Heart right ventricle (tissue), 16 donors: ENCODE results near the gene GRK5. TPM values are rescaled to one million over a fixed set of nuclear protein-coding genes. Genes with fewer than 3 reads are reported as not detected.

ENCODE experiments used
- ATAC-seq, 8 donors: fragments of 200-7000 bp; cut with Tn5 transposase; one replicate each; pipeline ENCODE4 v1.9.1; 2020; ENCODE audit warnings: mild to moderate bottlenecking in 8 of 8, moderate library complexity in 8 of 8, moderate number of reproducible peaks in 1 of 8
- DNase-seq, 2 donors: peaks; one replicate each; pipeline ENCODE4 v3.0.0-alpha.2; 2020
- H3K27ac ChIP-seq, 10 donors: fragments of 200-600 bp; sonication (generic) in 2 of 10; one replicate each; pipeline versions ENCODE4 v1.5.0 to v1.8.0; 2020 to 2022; ENCODE audit warnings: mild to moderate bottlenecking in 3 of 10
- H3K27me3 ChIP-seq, 7 donors: fragments of 200-600 bp; one replicate each; pipeline ENCODE4 v1.8.0; 2021 to 2022; ENCODE audit warnings: mild to moderate bottlenecking in 2 of 7
- H3K36me3 ChIP-seq, 9 donors: fragments of 200-600 bp; sonication (generic) in 1 of 9; one replicate each; pipeline versions ENCODE4 v1.5.0 to v1.8.0; 2020 to 2022; ENCODE audit warnings: mild to moderate bottlenecking in 2 of 9
- H3K4me1 ChIP-seq, 9 donors: fragments of 200-600 bp; sonication (generic) in 1 of 9; one replicate each; pipeline versions ENCODE4 v1.5.0 to v1.8.0; 2020 to 2022; ENCODE audit warnings: mild to moderate bottlenecking in 4 of 9
- H3K4me3 ChIP-seq, 10 donors: fragments of 200-600 bp; sonication (generic) in 2 of 10; one replicate each; pipeline versions ENCODE4 v1.5.0 to v1.8.0; 2020 to 2022; ENCODE audit warnings: mild to moderate bottlenecking in 7 of 10, moderate library complexity in 2 of 10
- H3K9me3 ChIP-seq, 11 donors: fragments of 200-600 bp in 10 of 11; sonication (generic) in 2 of 11; one replicate each; pipeline versions ENCODE4 v1.5.0 to v1.8.0; 2013 to 2022; ENCODE audit warnings: mild to moderate bottlenecking in 2 of 11, control low read depth in 1 of 11, moderate library complexity in 1 of 11
- WGBS, 2 donors: extraction: QIAGEN DNeasy Blood & Tissue Kit; methylation state at CpG; one replicate each; pipeline ENCODE4 v1.1.7; 2013; ENCODE audit warnings: inconsistent platforms in 1 of 2; 5-methylcytosine and 5-hydroxymethylcytosine counted together
- intact Hi-C, 10 donors: fragments of 100-400 bp; cut with DNase I; formaldehyde crosslinking; loops; one replicate each; pipeline versions ENCODE4 v1.11.1 to v1.14.2; 2022
- polyA plus RNA-seq, 2 donors: library from polyadenylated mRNA; stranded (reverse); fragments of 200-250 nt; gene quantifications; one replicate each; pipeline ENCODE4 v1.2.3, GENCODE V29; 2013
- total RNA-seq, 10 donors: library from RNA; stranded (reverse); fragmentation: NEBNext Ultra II Directional in 3 of 10; extraction: Animal tissue kit (Norgen Biotek cat#: 25700) in 3 of 10; gene quantifications; one replicate each; pipeline versions ENCODE4 v1.2.1 to v1.2.4, GENCODE V29; 2021 to 2023
- TF ChIP-seq, protein P1 (sequence below), 9 donors: fragments of 200-600 bp; sonication (generic) in 2 of 9; IDR thresholded peaks; one replicate each; pipeline versions ENCODE4 v1.5.0 to v1.8.0; 2021 to 2022; ENCODE audit warnings: antibody characterized with exemption in 9 of 9, mild to moderate bottlenecking in 5 of 9, moderate library complexity in 1 of 9
- donor health status: Arrhythmogenic right ventricular cardiomyopathy.
- donor health status: ischemic (EF 13 %, LVEDD 7.1; RV severe dilation, severe dysfunction).
- donor health status: healthy with polysubstance abuse.
- donor health status: DM: no; HTN: yes; CAD: no.
- donor health status: DM: no; HTN: no; CAD: no.
- donor health status: ischemic (EF 25% LVEDD 6.9; RV normal size, moderate dysfunction).
- donor health status: ischemic (EF 25% LVEDD 5.7; RV mildly dilated, moderate dysfunction).
- donor health status: healthy.
- donor health status: DM: yes; HTN: yes; CAD: no.
- donor health status: Ischemic cardiomyopathy.
- donor health status: ischemic (EF 35%, LVEDD 5.7; RV mildly dilated, moderate dysfunction).
- donor health status: nonischemic (EF 11% LVEDD 7.7; RV severe dilation, severe dysfunction).
- donor health status: DM: yes; HTN: yes; CAD: no.
- donor health status: PGD.
- donor health status: ischemic (EF 29% LVEDD 5.4; RV normal size, mild dysfunction).
- donor health status: nonischemic (EF 23%, LVEDD 6.1; RV moderate dilation, normal function).

Gene GRK5
- total and polyA plus RNA-seq, 12 donors = 11.8 to 80.5 (median 26.6) TPM

DNA sequence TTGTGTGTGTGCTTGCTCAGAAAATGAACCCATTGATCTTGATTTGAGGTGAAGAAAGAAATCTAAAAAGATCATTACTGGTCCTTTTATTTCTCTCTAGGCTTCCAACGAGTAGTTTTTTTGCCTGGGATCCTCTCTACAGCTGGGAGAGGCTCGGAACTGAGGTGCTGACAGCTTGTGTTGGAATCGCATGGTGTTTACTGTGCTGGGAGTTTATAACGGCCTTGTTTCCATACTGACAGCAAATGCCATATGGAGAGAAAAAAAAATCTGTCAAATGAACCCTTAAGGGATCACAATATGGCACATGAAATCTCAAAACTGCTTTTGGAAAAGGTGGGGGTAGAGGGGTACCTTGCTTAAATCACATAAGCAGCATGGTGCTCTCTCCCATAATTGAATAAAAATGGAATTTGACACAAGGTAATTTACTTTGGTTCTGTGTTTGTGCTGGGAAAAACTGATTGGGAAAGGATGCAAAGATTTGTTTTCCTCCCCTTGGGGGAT, 170.1 kb downstream of the GRK5 start:
- TF ChIP-seq, protein P1, sequence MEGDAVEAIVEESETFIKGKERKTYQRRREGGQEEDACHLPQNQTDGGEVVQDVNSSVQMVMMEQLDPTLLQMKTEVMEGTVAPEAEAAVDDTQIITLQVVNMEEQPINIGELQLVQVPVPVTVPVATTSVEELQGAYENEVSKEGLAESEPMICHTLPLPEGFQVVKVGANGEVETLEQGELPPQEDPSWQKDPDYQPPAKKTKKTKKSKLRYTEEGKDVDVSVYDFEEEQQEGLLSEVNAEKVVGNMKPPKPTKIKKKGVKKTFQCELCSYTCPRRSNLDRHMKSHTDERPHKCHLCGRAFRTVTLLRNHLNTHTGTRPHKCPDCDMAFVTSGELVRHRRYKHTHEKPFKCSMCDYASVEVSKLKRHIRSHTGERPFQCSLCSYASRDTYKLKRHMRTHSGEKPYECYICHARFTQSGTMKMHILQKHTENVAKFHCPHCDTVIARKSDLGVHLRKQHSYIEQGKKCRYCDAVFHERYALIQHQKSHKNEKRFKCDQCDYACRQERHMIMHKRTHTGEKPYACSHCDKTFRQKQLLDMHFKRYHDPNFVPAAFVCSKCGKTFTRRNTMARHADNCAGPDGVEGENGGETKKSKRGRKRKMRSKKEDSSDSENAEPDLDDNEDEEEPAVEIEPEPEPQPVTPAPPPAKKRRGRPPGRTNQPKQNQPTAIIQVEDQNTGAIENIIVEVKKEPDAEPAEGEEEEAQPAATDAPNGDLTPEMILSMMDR (IDR thresholded peaks at IDR 0.05) = no peak
- H3K9me3 ChIP-seq = no peaks in the 10 kb centered on the region
- H3K4me3 ChIP-seq = no peak overlapping the region
- peak overlapping the region in 9 of 10 donors; percentile 5 to 85 (median 73) for H3K27ac ChIP-seq
- no peak for DNase-seq
- H3K27me3 ChIP-seq = no peaks in the 10 kb centered on the region
- peak in 2 of 8 donors; percentile 27 to 41 for ATAC-seq
- peaks cover 6 to 76% (median 54%) of the 10 kb centered on the region in 9 donors for H3K4me1 ChIP-seq
- WGBS, 2 donors = 20 to 53% methylated on average over 4 of the region's 4 CpGs
- H3K36me3 ChIP-seq = peaks cover 0 to 25% (median 9%) of the 10 kb centered on the region in 9 donors
- intact Hi-C loops = no loop called here

DNA sequence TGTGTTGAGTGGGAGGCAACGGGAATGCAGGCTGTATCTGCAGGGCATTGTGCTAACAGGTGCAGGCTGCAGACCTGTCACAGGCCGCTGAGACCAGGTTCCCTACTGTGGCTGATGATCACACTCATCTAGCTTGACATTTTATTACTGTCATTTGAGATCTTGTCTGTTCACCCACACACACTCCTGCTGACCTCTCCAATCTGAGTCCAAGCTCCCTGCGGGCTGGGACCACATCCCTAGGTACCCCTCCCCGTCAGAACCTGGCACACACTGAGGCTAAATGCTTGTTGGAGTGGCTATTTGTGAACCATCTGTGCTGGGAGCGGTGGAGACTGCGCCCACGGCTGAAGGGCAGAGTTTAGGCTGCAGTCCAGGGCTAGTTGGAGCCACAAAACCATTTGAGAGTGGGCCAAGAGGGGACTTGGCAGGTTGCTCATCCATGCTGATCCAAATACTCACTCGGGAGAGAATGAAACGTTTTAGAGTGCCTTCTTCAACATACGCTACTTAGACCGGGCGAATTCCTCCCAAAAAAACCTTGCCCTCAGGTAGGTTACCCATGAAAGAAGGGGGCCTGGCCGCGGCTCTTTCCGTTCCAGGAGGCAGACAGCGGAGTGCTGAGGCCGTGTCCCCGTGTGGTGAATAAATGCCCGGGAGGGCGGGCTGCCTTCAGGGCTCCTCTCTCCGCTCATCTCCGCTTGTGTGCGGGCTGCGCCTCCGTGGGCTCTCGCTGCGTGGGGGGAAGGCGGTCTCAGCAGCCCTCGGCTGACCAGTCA, 170.8 kb downstream of the GRK5 start:
- Histone ChIP-seq H3K27ac (peak overlapping the region; percentile 5 to 85 (median 71)), H3K27me3 (no peaks in the 10 kb centered on the region), H3K36me3 (peaks cover 0 to 31% (median 9%) of the 10 kb centered on the region in 9 donors), H3K4me3 (peak overlapping the region in 6 of 10 donors; percentile 5 to 27 (median 18)), H3K9me3 (no peaks in the 10 kb centered on the region), H3K4me1 (peaks cover 6 to 82% (median 57%) of the 10 kb centered on the region in 9 donors)
- 56 to 64% methylated on average over 28 to 29 of the region's 29 CpGs for WGBS, 2 donors
- intact Hi-C loops = no loop called here
- peak; percentile 39 to 89 (median 70) for ATAC-seq
- TF ChIP-seq, protein P1 (IDR thresholded peaks at IDR 0.05) = no peak
- DNase-seq = peak; percentile 62 to 65

DNA sequence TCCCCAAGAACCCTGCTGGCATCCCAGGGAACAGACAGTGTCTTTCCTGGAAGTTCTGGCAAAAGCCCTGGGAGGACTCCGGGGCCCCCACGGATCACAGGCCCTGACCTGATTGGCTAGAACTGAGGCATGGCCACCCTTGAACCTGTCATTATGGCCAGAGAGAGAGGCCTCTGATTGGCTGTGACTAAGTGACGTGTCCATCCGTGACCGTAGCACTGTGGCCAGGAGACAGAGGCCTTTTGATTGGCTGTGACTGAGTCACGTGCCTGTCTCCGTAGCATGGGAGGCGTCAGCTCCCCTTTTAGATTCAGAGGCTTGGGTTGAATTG, 171.3 kb downstream of the GRK5 start:
- 77 to 87% methylated on average over 8 of the region's 8 CpGs for WGBS, 2 donors
- Histone ChIP-seq H3K4me3 (peak overlapping the region in 5 of 10 donors; percentile 5 to 27 (median 20)), H3K4me1 (peaks cover 10 to 88% (median 63%) of the 10 kb centered on the region in 9 donors), H3K27me3 (no peaks in the 10 kb centered on the region), H3K9me3 (no peaks in the 10 kb centered on the region), H3K36me3 (peaks cover 0 to 31% (median 9%) of the 10 kb centered on the region in 9 donors), H3K27ac (peak overlapping the region; percentile 1 to 85 (median 71))
- DNase-seq (no peak), ATAC-seq (peak; percentile 19 to 88 (median 62))
- TF ChIP-seq, protein P1 (IDR thresholded peaks at IDR 0.05) = no peak
- intact Hi-C loops = no loop called here

DNA sequence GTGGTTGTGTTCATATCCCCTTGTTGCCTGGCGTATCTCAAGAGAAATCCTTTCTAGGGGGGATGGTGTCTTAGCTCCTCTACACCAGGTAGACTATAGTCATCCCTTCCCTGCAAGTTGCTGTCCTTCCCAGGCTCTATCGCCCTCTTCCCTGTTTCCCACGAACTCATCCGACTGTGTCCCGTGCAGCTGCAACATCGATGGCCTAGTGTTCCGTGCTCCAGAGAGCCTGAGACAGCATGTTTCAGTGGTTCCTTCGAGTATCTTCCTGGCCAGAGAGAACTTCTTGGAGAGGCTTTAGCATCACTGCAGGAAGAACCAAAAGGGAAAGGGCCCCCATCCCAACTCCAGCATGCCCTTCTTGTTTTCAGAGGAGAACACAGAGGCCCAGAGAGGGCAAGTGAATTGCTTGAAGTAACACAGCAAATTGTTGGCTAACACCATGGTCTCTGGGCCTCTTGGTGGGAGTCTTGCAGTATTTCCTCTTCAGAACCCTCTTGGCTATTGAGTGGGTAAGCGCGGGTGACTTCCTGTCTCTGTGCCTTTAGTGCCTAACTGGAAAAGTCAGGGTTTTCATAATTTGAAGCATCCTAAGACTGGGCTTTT, 172.2 kb downstream of the GRK5 start:
- Histone ChIP-seq H3K4me1 (peaks cover 11 to 84% (median 65%) of the 10 kb centered on the region in 9 donors), H3K4me3 (no peak overlapping the region), H3K36me3 (peaks cover 0 to 32% (median 9%) of the 10 kb centered on the region in 9 donors), H3K27me3 (no peaks in the 10 kb centered on the region), H3K9me3 (no peaks in the 10 kb centered on the region), H3K27ac (peak overlapping the region in 3 of 10 donors; percentile 73 to 85 (median 77))
- DNase-seq (no peak), ATAC-seq (no peak)
- TF ChIP-seq, protein P1 (IDR thresholded peaks at IDR 0.05) = no peak
- intact Hi-C loops = no loop called here
- 83% methylated on average over 10 of the region's 10 CpGs for WGBS, 2 donors
